ENCODE measurements around the gene TARBP1.

GRCh38 chr1:234499943-234500245, 20.9 kb upstream of the TARBP1 start:
- no peak for TF ChIP-seq MAX (IDR thresholded peaks at IDR 0.05)
- TF ChIP-seq POLR2A (IDR thresholded peaks at IDR 0.05; ENCODE audit: low read length): no peak
- TF ChIP-seq CTCF (IDR thresholded peaks at IDR 0.05): no peak
- no peak for TF ChIP-seq ESRRA (IDR thresholded peaks at IDR 0.05; ENCODE audit: borderline replicate concordance, low read length)
- no peak for TF ChIP-seq NFE2L2 (conservative IDR thresholded peaks at IDR 0.05; ENCODE audit: low read length)
- TF ChIP-seq REST (IDR thresholded peaks at IDR 0.05): no peak
- no peak for TF ChIP-seq JUNB (IDR thresholded peaks at IDR 0.05)
